SU-DHL-6 (cell line): Measurements from ENCODE around the gene SCCPDH.

Source experiments
- H2AFZ ChIP-seq: fragments of 200-600 bp; sonication (generic); 2 replicates; pipeline ENCODE4 v1.6.1; 2014; ENCODE audit warnings: low read depth, mild to moderate bottlenecking, moderate library complexity, mixed read lengths, antibody characterized with exemption, low read length; ENCODE audit not compliant: severe bottlenecking
- H3F3A ChIP-seq: fragments of 200-600 bp; shearing (Covaris generic); 2 replicates; pipeline ENCODE4 v1.6.0; 2016; ENCODE audit warnings: antibody characterized with exemption, mild to moderate bottlenecking; ENCODE audit not compliant: insufficient read depth
- H3K27ac ChIP-seq: fragments of 200-600 bp; sonication (generic); 2 replicates; pipeline ENCODE4 v1.5.1; 2016; ENCODE audit warnings: low read depth, mild to moderate bottlenecking, low read length, moderate library complexity, mixed read lengths
- H3K27me3 ChIP-seq: fragments of 200-600 bp; sonication (generic), shearing (Covaris generic); 2 replicates; pipeline ENCODE4 v1.6.0; 2014; ENCODE audit warnings: mild to moderate bottlenecking, low read length
- H3K36me3 ChIP-seq: fragments of 200-600 bp; sonication (generic); 2 replicates; pipeline ENCODE4 v1.6.1; 2014; ENCODE audit warnings: mild to moderate bottlenecking, low read length, mixed read lengths
- H3K4me2 ChIP-seq: fragments of 300-600, 200-600 bp; shearing (Covaris generic), sonication (generic); 2 replicates; pipeline ENCODE4 v1.6.0; 2014; ENCODE audit warnings: low read length, low read depth, mild to moderate bottlenecking; ENCODE audit not compliant: poor library complexity, severe bottlenecking
- H3K4me3 ChIP-seq: fragments of 200-600 bp; sonication (generic); 2 replicates; pipeline ENCODE4 v1.5.1; 2014; ENCODE audit warnings: antibody characterized with exemption, low read length, mild to moderate bottlenecking, mixed read lengths; ENCODE audit not compliant: insufficient read depth, poor library complexity, severe bottlenecking
- H3K79me2 ChIP-seq: fragments of 200-600 bp; sonication (generic); 2 replicates; pipeline ENCODE4 v1.6.1; 2014; ENCODE audit warnings: mild to moderate bottlenecking, low read length, moderate library complexity; ENCODE audit not compliant: insufficient read depth
- H3K9ac ChIP-seq: fragments of 200-600 bp; sonication (generic); 2 replicates; pipeline ENCODE4 v1.7.0; 2014; ENCODE audit warnings: mild to moderate bottlenecking, low read length
- H3K9me2 ChIP-seq: fragments of 200-600 bp; sonication (generic); replicated peaks from 2 replicates; pipeline ENCODE4 v1.6.1; 2014; ENCODE audit warnings: low read length; ENCODE audit not compliant: insufficient read depth
- H3K9me3 ChIP-seq: fragments of 200-600 bp; sonication (generic); 2 replicates; pipeline ENCODE4 v1.6.1; 2014; ENCODE audit warnings: low read length, mixed read lengths; ENCODE audit not compliant: insufficient read depth
- H4K20me1 ChIP-seq: fragments of 200-600 bp; sonication (generic); 2 replicates; pipeline ENCODE4 v1.6.1; 2014; ENCODE audit warnings: low read depth, mild to moderate bottlenecking, antibody characterized with exemption, low read length, moderate library complexity, mixed read lengths
- CTCF ChIP-seq: fragments of 200-600 bp; sonication (generic); IDR thresholded peaks from one replicate; pipeline ENCODE4 v1.5.1; 2017; ENCODE audit warnings: antibody characterized with exemption, mild to moderate bottlenecking, low read length, moderate library complexity; ENCODE audit not compliant: insufficient read depth, poor library complexity, severe bottlenecking
- EZH2phosphoT487 ChIP-seq: fragments of 200-600 bp; sonication (generic), shearing (Covaris generic); conservative IDR thresholded peaks from 2 replicates; pipeline ENCODE4 v1.6.1; 2018; ENCODE audit warnings: mild to moderate bottlenecking, antibody characterized with exemption, low read length, moderate library complexity, mixed read lengths

Gene SCCPDH

GRCh38 chr1:246722720-246723119, 1.5 kb upstream of the SCCPDH start:
- Histone ChIP-seq H3K27me3 (no peaks in the 10 kb centered on the region), H4K20me1 (no peaks in the 10 kb centered on the region), H3K79me2 (no peaks in the 10 kb centered on the region), H3K27ac (no peak overlapping the region), H3K9ac (no peak overlapping the region), H3F3A (peaks cover 3% of the 10 kb centered on the region; the same call in 1 of the 2 replicates), H3K36me3 (no peaks in the 10 kb centered on the region), H2AFZ (no peak overlapping the region), H3K4me2 (no peak overlapping the region), H3K9me2 (no peaks in the 10 kb centered on the region), H3K4me3 (no peak overlapping the region), H3K9me3 (no peaks in the 10 kb centered on the region)
- TF ChIP-seq CTCF (no peak), EZH2phosphoT487 (no peak)

- no peak overlapping the region for H3K27ac ChIP-seq
- 0 out of 2 replicates have a peak, but pooled peaks cover 3% of the 10 kb centered on the region for H3K36me3 ChIP-seq
- H3K9me2 ChIP-seq: no peaks in the 10 kb centered on the region
- H3K79me2 ChIP-seq: no peaks in the 10 kb centered on the region
- H3K4me2 ChIP-seq: peak overlapping the region; percentile 62
- no peaks in the 10 kb centered on the region for H3K27me3 ChIP-seq
- 0 out of 2 replicates have a peak, but pooled peaks cover 3% of the 10 kb centered on the region for H3K9me3 ChIP-seq
- H3K4me3 ChIP-seq: peak overlapping the region; percentile 66
- H3F3A ChIP-seq: peaks cover 3% of the 10 kb centered on the region; the same call in 1 of the 2 replicates
- peak overlapping the region; percentile 98 for H2AFZ ChIP-seq
- H3K9ac ChIP-seq: peak overlapping the region; percentile 63
- TF ChIP-seq CTCF (no peak), EZH2phosphoT487 (no peak)
- H4K20me1 ChIP-seq: no peaks in the 10 kb centered on the region
Observed at GRCh38 chr1:246724731-246725095, 504 bp downstream of the SCCPDH start.

- Histone ChIP-seq H4K20me1 (no peaks in the 10 kb centered on the region), H3K27ac (no peak overlapping the region), H3K79me2 (no peaks in the 10 kb centered on the region), H3K4me3 (peak overlapping the region; percentile 66), H3K4me2 (peak overlapping the region; percentile 62), H3K9me3 (0 out of 2 replicates have a peak, but pooled peaks cover 3% of the 10 kb centered on the region), H2AFZ (peak overlapping the region; percentile 98), H3K9ac (peak overlapping the region; percentile 63), H3K9me2 (no peaks in the 10 kb centered on the region), H3F3A (peaks cover 3% of the 10 kb centered on the region; the same call in 1 of the 2 replicates), H3K36me3 (0 out of 2 replicates have a peak, but pooled peaks cover 3% of the 10 kb centered on the region), H3K27me3 (no peaks in the 10 kb centered on the region)
- TF ChIP-seq EZH2phosphoT487 (no peak), CTCF (no peak)
Observed at GRCh38 chr1:246725191-246725590, 982 bp downstream of the SCCPDH start.
